B cell (primary cell): ENCODE results near the gene EYA3. TPM values are rescaled to one million over a fixed set of nuclear protein-coding genes. Genes with fewer than 3 reads are reported as not detected.

Experiments
- ATAC-seq: fragments of 200-7000 bp; cut with Tn5 transposase; one replicate; pipeline ENCODE4 v1.10.0; 2021; ENCODE audit warnings: low read depth, mild to moderate bottlenecking, moderate number of reproducible peaks, moderate library complexity
- CTCF ChIA-PET: fragments of 350-600 bp; sonication (Branson Sonifier 250); formaldehyde crosslinking; loops from one replicate; lab custom pipeline; 2021; ENCODE audit warnings: antibody characterized with exemption, inconsistent platforms; lab: Charles Lee
- POLR2A ChIA-PET: fragments of 350-600 bp; sonication (Branson Sonifier 250); formaldehyde crosslinking; loops from one replicate; lab custom pipeline; 2021; ENCODE audit warnings: antibody characterized with exemption; lab: Charles Lee
- DNase-seq: peaks from one replicate; pipeline ENCODE4 v3.0.0; 2013
- H2AFZ ChIP-seq: 2 replicates; pipeline ENCODE4 v1.6.1; 2012; ENCODE audit warnings: mild to moderate bottlenecking, low read depth, low read length; ENCODE audit not compliant: insufficient read depth, poor library complexity, severe bottlenecking
- H3K27ac ChIP-seq, 2 donors: 1 replicate in 1 of 2; 2 replicates in 1 of 2; pipeline ENCODE4 v1.5.1; 2012 to 2013; ENCODE audit warnings: low read length in 2 of 2, mild to moderate bottlenecking in 2 of 2, moderate library complexity in 1 of 2
- H3K27me3 ChIP-seq, 4 experiments: fragments of 200-600 bp in 1 of 4; sonication (generic) in 1 of 4; replicated peaks in 1 of 4; 1 replicate in 2 of 4; 2 replicates in 2 of 4; pipeline versions ENCODE4 v1.6.1 to v1.7.0; 2013 to 2016; ENCODE audit warnings: low read length in 3 of 4, mild to moderate bottlenecking in 2 of 4, mixed read lengths in 1 of 4, moderate library complexity in 1 of 4; ENCODE audit not compliant: insufficient read depth in 4 of 4, control insufficient read depth in 3 of 4; ENCODE audit errors: control extremely low read depth in 1 of 4
- H3K36me3 ChIP-seq, 2 experiments: replicated peaks in 1 of 2; 1 replicate in 1 of 2; 2 replicates in 1 of 2; pipeline versions ENCODE4 v1.6.1 to v1.7.1; 2013; ENCODE audit warnings: low read length in 1 of 2; ENCODE audit not compliant: insufficient read depth in 2 of 2, control insufficient read depth in 1 of 2; ENCODE audit errors: control extremely low read depth in 1 of 2, extremely low read depth in 1 of 2
- H3K4me1 ChIP-seq, 2 donors: fragments of 200-600 bp in 1 of 2; sonication (generic) in 1 of 2; 1 replicate in 1 of 2; 2 replicates in 1 of 2; pipeline versions ENCODE4 v1.5.1 to v1.6.1; 2013 to 2017; ENCODE audit warnings: low read length in 2 of 2; ENCODE audit not compliant: control insufficient read depth in 2 of 2, insufficient read depth in 2 of 2
- H3K4me2 ChIP-seq: replicated peaks from 2 replicates; pipeline ENCODE3; 2012; ENCODE audit warnings: mild to moderate bottlenecking, low read depth, low read length; ENCODE audit not compliant: poor library complexity, severe bottlenecking
- H3K4me3 ChIP-seq, 5 experiments: fragments of 200-600 bp in 1 of 5; sonication (generic) in 1 of 5; 1 replicate in 3 of 5; 2 replicates in 2 of 5; pipeline versions ENCODE4 v1.5.1 to v1.7.0; 2011 to 2016; ENCODE audit warnings: low read length in 4 of 5, mild to moderate bottlenecking in 4 of 5, low read depth in 2 of 5, control low read depth in 1 of 5, moderate library complexity in 1 of 5; ENCODE audit not compliant: insufficient read depth in 1 of 5; ENCODE audit errors: control extremely low read depth in 1 of 5, extremely low read depth in 1 of 5
- H3K79me2 ChIP-seq: fragments of 200-600 bp; sonication (generic); one replicate; pipeline ENCODE4 v1.6.0; 2016; ENCODE audit warnings: low read length; ENCODE audit not compliant: control insufficient read depth, insufficient read depth
- H3K9ac ChIP-seq: fragments of 200-600 bp; sonication (generic); 2 replicates; pipeline ENCODE4 v1.6.1; 2017; ENCODE audit warnings: mild to moderate bottlenecking, low read length, moderate library complexity
- H3K9me3 ChIP-seq, 3 donors: one replicate each; pipeline versions ENCODE4 v1.6.1 to v1.7.1; 2013; ENCODE audit warnings: low read length in 2 of 3; ENCODE audit not compliant: control insufficient read depth in 2 of 3, insufficient read depth in 1 of 3; ENCODE audit errors: control extremely low read depth in 1 of 3
- H4K20me1 ChIP-seq: 2 replicates; pipeline ENCODE4 v1.6.0; 2012; ENCODE audit warnings: mild to moderate bottlenecking, low read length; ENCODE audit not compliant: insufficient read depth, control insufficient read depth, poor library complexity, severe bottlenecking
- H3K27ac Mint-ChIP-seq: one replicate; pipeline ENCODE4 v1.8.0; 2021; ENCODE audit warnings: mixed read lengths
- H3K27me3 Mint-ChIP-seq: one replicate; pipeline ENCODE4 v1.8.0; 2021; ENCODE audit warnings: mixed read lengths
- H3K4me1 Mint-ChIP-seq: one replicate; pipeline ENCODE4 v1.8.0; 2021; ENCODE audit warnings: mixed read lengths
- H3K4me3 Mint-ChIP-seq: one replicate; pipeline ENCODE4 v1.8.0; 2021; ENCODE audit warnings: mixed read lengths
- H3K9me3 Mint-ChIP-seq: one replicate; pipeline ENCODE4 v1.8.0; 2022; ENCODE audit warnings: mixed read lengths; ENCODE audit not compliant: insufficient read depth
- EZH2 ChIP-seq: IDR thresholded peaks from 2 replicates; pipeline ENCODE4 v1.6.1; 2012; ENCODE audit warnings: borderline replicate concordance, low read depth, mild to moderate bottlenecking, moderate library complexity, low read length; ENCODE audit not compliant: insufficient read depth, poor library complexity, severe bottlenecking
- WGBS: methylation state at CpG from one replicate; pipeline ENCODE4 v1.1.5; 2013; ENCODE audit warnings: missing lambda C conversion rate; ENCODE audit not compliant: insufficient coverage; 5-methylcytosine and 5-hydroxymethylcytosine counted together
- intact Hi-C: fragments of 100-400 bp; cut with micrococcal nuclease; formaldehyde crosslinking; loops from one replicate; pipeline ENCODE4 v1.10.0; 2022
- polyA plus RNA-seq: library from polyadenylated mRNA; depleted of rRNA; stranded (reverse); fragments of >200 nt; gene quantifications from 2 replicates; pipeline ENCODE4 v1.2.3, GENCODE V29; 2012
- total RNA-seq, 2 donors: library from RNA; stranded (reverse); fragments of 120-200 nt in 1 of 2; gene quantifications; 1 replicate in 1 of 2; 2 replicates in 1 of 2; pipeline versions ENCODE4 v1.2.3 to v1.2.4, GENCODE V29; 2013 to 2022
- TF ChIP-seq, protein P1 (sequence below): fragments of 200-600 bp; IDR thresholded peaks from one replicate; pipeline ENCODE4 v1.8.0; 2022; ENCODE audit warnings: antibody characterized with exemption, mild to moderate bottlenecking

EYA3 gene
- total and polyA plus RNA-seq, 2 donors (not counting 1 experiment from before 2014, with no cell fraction given): 14.1 to 31.3 TPM

DNA sequence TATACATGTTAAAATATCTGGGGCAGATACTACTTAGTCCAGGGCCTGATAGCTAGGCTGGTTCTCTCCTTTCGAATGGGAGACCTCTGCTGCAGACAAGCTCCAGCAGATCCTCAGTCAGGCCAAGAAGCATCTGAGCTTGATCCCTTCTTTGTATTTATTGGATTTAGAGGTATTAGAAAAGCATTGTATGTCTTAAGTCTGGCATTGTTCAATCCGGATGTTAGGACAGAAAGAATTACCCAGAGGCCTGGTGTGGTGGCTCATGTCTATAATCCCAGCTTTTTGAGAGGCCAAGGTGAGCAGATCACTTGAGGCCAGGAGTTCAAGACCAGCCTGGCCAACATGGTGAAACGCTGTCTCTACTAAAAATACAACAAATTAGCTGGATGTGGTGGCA, 21.2 kb upstream of the EYA3 start:
- Mint-ChIP-seq H3K27me3 (no peaks in the 10 kb centered on the region), H3K9me3 (no peaks in the 10 kb centered on the region), H3K27ac (no peak overlapping the region), H3K4me3 (no peak overlapping the region), H3K4me1 (peaks cover 13% of the 10 kb centered on the region)
- no peaks in the 10 kb centered on the region for H3K27me3 ChIP-seq
- ChIA-PET CTCF (interaction anchor here (0.5 to 2.3 kb wide), 5 partner anchors 15 to 108 kb away, joined by 3 to 15 read pairs (median 4); no protein-coding TSS in a partner anchor), POLR2A (no interaction called here)
- H3K4me1 ChIP-seq: peaks cover 12 to 15% of the 10 kb centered on the region in 2 donors
- no peaks in the 10 kb centered on the region for H3K9me3 ChIP-seq
- H3K4me3 ChIP-seq: no peak overlapping the region
- 97% methylated on average over 3 of the region's 3 CpGs for WGBS
- ATAC-seq (no peak), DNase-seq (no peak)
- H4K20me1 ChIP-seq: no peaks in the 10 kb centered on the region
- no peak overlapping the region for H3K9ac ChIP-seq
- no peak overlapping the region for H2AFZ ChIP-seq
- intact Hi-C loops: loop anchor here (2.0 kb wide), 1 partner anchor 67 kb away; the partner anchor contains the start of gene PTAFR
- no peak overlapping the region for H3K27ac ChIP-seq
- H3K36me3 ChIP-seq: no peaks in the 10 kb centered on the region
- H3K4me2 ChIP-seq: no peak overlapping the region
- no peaks in the 10 kb centered on the region for H3K79me2 ChIP-seq
- TF ChIP-seq, protein P1, sequence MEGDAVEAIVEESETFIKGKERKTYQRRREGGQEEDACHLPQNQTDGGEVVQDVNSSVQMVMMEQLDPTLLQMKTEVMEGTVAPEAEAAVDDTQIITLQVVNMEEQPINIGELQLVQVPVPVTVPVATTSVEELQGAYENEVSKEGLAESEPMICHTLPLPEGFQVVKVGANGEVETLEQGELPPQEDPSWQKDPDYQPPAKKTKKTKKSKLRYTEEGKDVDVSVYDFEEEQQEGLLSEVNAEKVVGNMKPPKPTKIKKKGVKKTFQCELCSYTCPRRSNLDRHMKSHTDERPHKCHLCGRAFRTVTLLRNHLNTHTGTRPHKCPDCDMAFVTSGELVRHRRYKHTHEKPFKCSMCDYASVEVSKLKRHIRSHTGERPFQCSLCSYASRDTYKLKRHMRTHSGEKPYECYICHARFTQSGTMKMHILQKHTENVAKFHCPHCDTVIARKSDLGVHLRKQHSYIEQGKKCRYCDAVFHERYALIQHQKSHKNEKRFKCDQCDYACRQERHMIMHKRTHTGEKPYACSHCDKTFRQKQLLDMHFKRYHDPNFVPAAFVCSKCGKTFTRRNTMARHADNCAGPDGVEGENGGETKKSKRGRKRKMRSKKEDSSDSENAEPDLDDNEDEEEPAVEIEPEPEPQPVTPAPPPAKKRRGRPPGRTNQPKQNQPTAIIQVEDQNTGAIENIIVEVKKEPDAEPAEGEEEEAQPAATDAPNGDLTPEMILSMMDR: no peak
- TF ChIP-seq EZH2: no peak

GRCh38 chr1:28108001-28108400, 19.6 kb upstream of the EYA3 start:
- no peak overlapping the region for H3K27ac ChIP-seq
- H3K27me3 Mint-ChIP-seq: no peaks in the 10 kb centered on the region
- ATAC-seq: no peak
- no peak overlapping the region for H3K9ac ChIP-seq
- H3K9me3 Mint-ChIP-seq: no peaks in the 10 kb centered on the region
- ChIA-PET POLR2A (no interaction called here), CTCF (interaction anchor here (1.5 kb wide), 1 partner anchor 17 kb away, joined by 4 read pairs; no protein-coding TSS in a partner anchor)
- intact Hi-C loops: no loop called here
- H3K27me3 ChIP-seq: no peaks in the 10 kb centered on the region
- H3K27ac Mint-ChIP-seq: no peak overlapping the region
- H3K9me3 ChIP-seq: no peaks in the 10 kb centered on the region
- no peak overlapping the region for H3K4me2 ChIP-seq
- H2AFZ ChIP-seq: no peak overlapping the region
- no peak for DNase-seq
- 100% methylated on average over 1 of the region's 2 CpGs for WGBS
- H3K4me1 Mint-ChIP-seq: peaks cover 12% of the 10 kb centered on the region
- H3K4me1 ChIP-seq: peaks cover 12 to 15% of the 10 kb centered on the region in 2 donors
- H3K4me3 Mint-ChIP-seq: no peak overlapping the region
- H3K4me3 ChIP-seq: no peak overlapping the region
- TF ChIP-seq, protein P1: no peak
- no peak for TF ChIP-seq EZH2
- no peaks in the 10 kb centered on the region for H3K36me3 ChIP-seq
- H4K20me1 ChIP-seq: no peaks in the 10 kb centered on the region
- no peaks in the 10 kb centered on the region for H3K79me2 ChIP-seq
